GM19328 (cell line): Measurements from ENCODE around the gene YTHDF2.
"Not testable (repeated sequence)": the region's sequence is repeated elsewhere in the genome, so short reads cannot be mapped to it uniquely, and the experiment has no call there.

Experiments used
- ATAC-seq: cut with Tn5 transposase; IDR thresholded peaks from one replicate; pipeline ENCODE4 v1.9.1; 2021; ENCODE audit warnings: mild to moderate bottlenecking, moderate library complexity; ENCODE audit not compliant: unreplicated experiment

YTHDF2 gene

DNA sequence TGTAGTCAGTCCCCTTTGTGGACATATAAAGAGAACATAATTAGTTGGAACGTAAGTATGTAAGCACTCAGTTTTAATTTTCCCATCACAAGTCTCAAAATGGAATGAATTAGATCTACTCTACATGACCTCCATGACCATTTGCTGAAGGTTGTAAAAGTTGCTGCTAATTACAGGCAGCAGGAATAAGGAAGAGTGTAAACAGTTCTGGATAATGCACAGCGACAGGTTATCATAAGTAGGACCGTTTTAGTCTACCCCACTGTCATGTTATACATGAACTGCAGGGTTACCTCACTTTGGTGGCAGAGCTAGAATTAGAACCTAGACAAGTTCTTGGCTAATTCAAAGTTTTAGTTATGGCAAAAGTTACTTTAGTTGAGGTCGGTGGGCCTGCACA lies 21.7 kb downstream of the YTHDF2 start:
- no peak for ATAC-seq

DNA sequence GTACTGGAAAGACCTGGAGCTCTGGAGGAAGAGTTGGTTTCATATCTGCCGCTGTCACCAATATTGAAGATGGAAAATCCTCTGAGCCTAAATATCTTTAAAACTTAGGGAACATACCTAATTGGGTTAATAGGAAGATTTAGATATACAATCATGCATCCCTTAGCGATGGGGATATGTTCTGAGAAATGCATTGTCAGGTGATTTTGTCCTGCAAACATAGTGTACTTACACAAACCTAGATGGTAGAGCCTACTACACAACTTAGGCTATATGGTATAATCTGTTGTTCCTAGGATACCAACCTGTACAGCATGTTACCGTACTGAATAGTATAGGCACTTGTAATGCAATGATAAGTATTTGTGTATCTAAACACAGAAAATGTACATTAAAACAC lies 22.5 kb downstream of the YTHDF2 start:
- no peak for ATAC-seq

DNA sequence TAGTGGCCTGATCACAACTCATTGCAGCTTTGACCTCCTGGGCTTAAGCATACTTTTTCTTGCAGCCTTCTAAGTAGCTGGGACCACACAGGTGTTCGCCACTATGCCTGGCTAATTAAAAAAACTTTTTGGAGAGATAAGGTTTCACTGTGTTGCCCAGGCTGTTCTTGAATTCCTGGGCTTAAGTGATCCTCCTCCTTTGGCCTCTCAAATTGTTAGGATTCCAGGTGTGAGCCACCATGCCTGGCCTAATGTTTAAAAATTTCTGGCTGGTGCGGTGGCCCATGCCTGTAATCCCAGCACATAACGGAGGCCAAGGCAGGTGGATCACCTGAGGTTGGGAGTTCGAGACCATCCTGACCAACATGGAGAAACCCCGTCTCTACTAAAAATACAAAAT lies 24.4 kb downstream of the YTHDF2 start:
- no peak for ATAC-seq

DNA sequence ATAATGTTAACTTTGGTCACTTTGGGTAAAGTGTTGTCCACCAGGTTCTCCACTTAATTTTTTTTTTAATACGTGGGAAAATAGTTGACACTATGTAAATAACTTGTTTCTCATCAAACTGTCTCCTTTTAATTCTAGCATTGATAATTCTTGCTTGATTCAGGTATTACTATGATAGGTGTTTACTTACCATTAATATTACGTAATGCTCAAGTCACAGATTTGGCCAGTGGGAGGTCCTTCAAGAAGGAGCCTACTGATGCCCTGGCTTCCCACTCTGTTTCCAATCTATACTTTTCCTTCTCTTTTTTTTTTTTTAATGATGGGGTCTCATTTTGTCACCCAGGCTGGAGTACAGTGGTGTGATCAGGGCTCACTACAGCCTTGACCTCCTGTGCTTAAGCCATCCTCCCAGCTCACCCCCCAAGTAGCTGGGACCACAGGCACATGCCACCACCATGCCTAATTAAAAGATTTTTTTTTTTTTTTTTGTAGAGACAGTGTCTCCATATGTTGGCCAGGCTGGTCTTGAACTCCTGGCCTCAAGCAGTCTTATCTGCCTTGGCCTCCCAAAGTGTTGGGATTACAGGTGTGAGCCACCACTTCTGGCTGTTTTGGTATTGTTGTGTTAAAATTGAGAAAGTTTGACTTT lies 29.9 kb downstream of the YTHDF2 start:
- no peak for ATAC-seq

DNA sequence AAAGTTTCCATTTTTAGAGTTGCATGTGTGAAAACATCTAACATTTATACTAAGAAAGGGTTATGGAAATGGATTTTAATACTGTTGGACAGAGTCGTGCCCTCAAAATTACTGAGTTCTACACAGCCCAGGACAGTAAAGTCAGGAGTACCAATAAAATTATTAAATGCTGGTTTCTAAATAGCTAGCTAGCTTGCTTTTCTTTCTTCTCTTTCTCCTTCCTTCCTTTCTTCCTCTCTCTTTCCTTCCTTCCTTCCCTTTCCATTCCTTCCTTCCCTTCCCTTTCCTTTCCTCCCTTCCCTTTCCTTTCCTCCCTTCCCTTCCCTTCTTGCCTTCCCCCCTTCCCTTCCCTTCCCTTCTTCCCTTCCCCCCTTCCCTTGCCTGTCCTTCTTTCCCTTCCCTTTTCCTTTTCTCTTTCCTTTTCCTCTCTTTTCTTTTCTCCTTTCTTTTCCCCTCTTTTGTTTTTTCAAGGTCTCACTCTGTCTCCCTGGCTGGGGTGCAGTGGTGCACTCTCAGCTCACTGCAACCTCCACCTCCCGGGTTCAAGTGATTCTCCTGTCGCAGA lies 33.9 kb downstream of the YTHDF2 start:
- ATAC-seq = no peak

DNA sequence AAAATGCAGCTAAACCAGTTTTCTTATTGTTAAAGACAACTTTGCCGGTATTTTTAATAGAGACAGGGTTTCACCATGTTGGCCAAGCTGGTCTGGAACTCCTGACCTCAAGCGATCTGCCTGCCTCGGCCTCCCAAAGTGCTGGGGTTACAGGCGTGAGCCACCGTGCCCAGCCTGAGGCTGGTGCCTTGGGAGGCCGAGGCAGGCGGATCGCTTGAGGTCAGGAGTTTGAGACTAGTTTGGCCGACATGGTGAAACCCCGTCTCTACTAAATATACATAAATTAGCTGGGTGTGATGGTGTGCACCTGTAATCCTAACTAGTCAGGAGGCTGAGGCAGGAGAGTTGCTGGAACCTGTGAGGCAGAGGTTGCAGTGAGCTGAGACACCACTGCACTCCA lies 35.2 kb downstream of the YTHDF2 start:
- ATAC-seq = not testable (repeated sequence)

DNA sequence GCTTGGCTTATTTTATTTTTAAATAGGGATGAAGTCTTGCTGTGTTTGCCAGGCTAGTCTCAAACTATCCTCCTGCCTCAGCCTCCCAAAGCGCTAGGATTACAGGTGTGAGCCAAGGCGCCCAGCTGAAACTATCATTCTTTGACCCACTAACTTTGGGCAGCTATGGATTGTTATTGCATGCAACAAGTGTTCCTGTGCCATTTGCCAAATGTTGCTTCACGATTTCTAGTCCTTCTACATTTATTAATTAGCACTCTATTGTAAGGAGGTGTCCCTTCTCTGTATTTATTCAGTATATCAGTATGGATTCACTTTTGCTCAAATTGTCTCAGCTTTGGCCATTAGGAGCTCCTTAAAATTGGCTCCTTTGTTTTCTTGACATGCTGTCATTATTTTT lies 36.4 kb downstream of the YTHDF2 start:
- ATAC-seq = no peak

DNA sequence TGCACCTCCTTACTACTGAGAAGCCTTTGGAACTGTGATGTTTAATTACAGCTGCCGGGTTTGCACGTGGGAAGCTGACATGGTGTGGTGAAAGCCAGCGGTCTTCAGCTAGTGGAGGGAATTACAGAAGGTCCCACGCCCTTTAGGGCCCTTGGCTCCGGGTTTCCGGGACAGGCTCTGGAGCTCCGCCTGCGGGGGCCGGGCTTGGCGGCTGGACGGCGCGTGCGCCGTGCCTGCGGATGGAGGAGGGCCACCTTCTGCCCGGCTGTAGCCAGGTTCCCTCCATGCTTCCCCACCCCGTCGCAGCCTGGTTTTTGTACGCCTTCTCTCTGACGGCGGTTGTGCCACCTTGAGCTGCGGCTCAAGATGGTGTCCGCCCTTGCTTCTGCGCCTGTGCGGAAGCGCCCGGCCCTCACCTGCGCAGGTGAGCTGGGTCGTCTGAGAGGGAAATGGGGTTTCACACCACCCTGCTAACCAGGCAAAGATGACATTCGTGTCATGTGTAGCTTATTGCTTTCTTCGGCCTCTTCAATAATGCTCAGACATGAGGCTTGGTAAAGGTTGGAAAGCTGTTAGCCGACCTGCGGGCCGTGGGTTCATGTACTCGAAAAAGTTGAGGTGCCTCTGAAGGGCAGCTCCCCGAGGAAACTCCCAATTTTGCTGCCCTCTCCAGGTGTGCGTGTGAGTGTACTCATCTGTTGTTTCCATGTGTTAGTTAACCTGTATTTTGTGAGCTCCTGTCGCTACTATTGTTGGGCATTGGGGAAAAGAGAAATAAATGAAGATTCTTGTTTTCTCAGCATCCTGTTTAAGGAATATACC lies 38.6 kb downstream of the YTHDF2 start:
- no peak for ATAC-seq

DNA sequence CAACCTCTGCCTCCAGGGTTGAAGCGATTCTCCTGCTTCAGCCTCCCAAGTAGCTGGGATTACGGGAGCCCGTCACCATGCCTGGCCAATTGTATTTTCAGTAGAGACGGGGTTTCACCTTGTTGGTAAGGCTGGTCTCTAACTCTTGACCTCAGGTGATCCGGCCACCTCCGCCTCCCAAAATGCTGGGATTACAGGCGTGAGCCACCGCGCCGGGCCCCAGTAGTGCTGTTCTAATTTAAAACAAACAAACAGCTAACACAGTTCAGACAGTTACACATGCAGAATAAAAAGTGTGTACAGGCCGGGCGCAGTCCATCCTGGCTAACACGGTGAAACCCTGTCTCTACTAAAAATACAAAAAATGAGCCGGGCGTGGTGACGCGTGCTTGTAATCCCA lies 39.6 kb downstream of the YTHDF2 start:
- no peak for ATAC-seq

DNA sequence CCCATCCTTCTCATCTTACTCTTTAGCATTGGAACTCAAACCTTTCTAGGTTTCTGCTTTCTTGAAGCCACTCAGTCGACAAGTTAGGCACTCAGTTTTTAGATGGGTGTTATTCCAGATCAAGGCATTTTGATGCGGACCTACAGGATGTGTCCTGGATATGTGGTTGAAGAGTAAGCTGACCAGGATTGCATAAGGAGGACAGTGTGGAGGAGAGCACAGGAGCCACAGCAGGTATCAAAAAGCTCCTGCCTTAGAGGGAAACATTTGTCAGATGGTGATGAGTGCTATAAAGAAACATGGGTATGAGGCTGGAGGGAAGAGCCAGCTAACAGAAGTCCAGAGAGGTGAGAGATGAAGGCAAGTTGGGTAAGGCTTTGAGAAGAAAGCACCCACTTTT lies 41.3 kb downstream of the YTHDF2 start:
- no peak for ATAC-seq

DNA sequence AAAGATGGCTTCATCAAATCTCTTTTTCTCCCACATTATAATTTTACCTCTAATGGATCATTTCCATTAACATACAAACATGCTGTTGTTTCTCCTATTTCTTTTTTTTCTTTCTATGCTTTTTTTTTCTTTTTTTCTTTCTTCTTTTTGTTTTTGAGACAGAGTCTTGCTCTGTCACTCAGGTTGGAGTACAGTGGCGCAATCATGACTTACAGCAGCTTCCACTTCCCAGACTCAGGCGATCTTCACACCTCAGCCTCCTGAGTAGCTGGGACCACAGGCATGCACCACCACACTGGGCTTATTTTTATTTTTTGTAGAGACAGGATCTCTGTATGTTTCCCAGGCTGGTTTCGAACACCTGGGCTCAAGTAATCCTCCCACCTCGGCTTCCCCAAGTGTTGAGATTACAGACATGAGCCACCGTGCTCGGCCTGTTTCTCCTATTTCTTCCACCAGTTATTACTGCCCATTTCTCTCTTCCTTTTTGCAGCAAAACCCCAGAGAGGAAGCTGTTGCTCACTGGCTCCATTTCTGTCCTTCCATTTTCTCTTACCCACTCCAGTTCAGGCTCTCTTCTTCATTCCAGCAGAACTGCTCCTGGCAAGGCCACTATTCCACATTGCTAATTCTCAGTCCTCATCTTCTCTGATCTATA lies 43.1 kb downstream of the YTHDF2 start:
- no peak for ATAC-seq

DNA sequence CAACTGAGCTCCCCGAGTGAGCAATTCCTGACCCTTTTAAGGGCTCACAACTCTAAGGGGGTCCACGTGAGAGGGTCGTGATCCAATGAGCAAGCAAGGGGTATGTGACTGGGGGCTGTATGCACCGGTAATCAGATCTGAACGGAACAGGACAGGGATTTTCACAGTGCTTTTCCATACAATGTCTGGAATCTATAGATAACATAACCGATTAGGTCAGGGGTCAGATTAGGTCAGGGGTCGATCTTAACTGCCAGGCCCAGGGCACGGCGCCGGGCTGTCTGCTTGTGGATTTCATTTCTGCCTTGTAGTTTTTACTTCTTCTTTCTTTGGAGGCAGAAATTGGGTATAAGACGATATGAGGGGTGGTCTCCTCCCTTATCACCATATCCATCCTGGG lies 44.6 kb downstream of the YTHDF2 start:
- no peak for ATAC-seq

DNA sequence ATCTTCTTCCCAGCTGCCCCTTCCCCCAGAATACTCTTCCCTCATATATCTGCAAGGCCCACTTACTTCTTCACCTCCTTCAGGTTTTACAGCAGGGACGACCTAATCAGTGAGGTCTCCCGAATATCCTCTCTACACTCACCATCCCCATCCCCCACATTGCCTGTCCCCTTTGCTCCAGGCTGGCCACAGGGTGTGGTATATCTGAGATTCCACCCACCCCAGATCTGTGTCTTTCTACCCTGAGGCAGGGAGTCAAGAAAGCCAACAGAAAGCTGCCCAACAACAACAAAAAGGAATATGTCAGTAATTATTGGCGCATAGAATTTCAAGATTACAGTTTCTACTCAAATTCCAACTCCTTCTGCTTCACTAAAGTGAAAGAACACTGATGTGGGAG lies 45.3 kb downstream of the YTHDF2 start:
- ATAC-seq = no peak

DNA sequence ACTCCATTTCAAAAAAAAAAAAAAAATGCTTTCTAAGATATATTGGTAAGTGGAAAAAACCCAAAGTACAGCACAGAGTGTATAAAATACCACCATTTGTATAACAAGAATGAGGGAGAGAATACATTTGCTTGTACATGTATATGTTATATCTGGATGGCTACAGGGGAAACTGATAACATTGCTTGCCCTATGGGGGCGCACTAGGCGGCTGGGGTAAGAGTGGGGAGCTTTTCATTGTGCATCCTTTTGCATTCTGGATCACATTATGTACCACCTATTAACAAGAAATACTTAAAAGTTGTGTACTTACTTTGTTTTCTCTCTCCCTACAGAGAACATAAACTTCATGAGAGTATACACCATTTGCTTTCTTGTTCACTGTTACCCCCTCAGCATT lies 46.6 kb downstream of the YTHDF2 start:
- ATAC-seq = no peak

DNA sequence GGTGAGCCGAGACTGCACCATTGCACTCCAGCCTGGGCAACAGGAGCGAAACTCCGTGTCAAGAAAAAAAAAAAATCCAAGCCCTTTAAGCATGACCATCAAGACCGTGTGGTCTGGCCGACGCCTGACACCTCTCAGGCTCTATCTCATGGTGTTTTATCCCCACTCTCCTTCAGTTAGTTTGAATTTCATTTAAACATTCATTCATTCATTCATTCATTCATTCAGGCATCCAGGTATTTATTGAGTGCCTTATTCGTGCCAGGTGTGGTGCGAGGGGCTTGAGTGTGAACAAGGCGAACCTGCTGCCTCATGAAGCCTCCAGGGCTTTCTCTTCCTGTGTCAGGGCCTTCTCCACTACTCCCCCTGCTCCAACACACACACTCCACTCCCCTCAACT lies 52.7 kb downstream of the YTHDF2 start:
- no peak for ATAC-seq

DNA sequence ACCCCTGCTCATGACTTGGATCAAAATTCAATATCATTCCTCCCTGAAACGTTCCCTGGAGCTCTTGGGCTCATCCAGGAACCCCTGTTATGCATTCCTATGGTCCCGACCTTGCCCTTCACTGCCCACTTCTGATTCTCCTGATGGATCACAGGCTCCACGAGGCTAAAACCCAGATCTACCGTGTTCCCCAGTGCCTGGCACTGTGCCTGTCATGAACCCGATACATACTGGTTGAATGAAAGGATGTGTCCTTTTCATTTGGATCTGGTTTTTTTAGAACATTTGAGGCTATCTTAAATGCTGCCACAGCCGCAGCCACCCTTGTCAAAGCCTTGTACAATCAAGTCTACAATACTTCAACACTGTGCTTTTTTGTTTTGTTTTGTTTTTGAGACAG lies 53.1 kb downstream of the YTHDF2 start:
- no peak for ATAC-seq

DNA sequence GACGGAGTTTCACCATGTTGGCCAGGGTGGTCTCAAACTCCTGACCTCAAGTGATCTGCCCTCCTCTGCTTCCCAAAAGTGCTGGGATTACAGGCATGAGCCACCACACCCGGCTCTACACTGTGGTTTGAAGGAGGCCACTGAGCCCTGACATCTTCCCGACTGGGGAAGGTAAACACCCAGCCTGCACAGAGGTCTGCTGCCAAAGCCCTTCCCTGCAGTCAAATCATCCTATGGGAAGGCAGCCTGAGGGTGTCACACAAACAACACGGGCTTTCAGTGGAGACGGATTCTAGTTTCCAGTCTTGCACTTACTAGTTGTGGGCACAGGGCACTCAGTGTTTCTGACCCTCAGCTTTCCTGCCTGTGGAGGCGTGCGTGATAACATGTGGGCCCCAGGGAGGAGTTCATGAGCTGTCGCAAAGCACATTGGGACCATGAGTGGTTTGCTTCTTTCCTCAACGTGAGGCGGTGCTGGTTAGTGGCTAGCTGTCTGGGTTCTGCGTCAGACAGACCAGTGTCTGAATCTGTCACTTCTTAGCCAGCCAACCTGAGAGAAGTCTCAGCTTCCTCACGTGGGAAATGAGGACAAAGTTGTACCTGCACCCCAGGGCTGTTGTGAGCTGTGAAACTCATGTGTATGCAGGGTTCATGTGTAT lies 53.8 kb downstream of the YTHDF2 start:
- ATAC-seq = no peak

DNA sequence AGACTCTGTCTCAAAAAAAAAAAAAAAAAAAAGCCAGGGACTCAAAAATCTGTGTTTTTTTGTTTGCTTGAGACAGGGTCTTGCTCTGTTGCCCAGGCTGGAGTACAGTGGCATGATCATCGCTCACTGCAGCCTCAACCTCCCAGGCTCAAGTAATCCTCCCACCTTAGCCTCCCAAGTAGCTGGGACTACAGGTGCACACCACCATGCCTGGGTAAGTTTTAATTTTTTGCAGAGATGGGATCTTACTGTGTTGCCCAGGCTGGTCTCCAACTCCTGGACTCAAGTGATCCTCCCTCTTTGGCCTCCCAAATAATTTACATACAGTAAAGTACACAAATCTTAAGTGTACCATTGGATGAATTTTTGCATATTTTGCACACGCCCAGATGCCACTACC lies 55.2 kb downstream of the YTHDF2 start:
- ATAC-seq = not testable (repeated sequence)

DNA sequence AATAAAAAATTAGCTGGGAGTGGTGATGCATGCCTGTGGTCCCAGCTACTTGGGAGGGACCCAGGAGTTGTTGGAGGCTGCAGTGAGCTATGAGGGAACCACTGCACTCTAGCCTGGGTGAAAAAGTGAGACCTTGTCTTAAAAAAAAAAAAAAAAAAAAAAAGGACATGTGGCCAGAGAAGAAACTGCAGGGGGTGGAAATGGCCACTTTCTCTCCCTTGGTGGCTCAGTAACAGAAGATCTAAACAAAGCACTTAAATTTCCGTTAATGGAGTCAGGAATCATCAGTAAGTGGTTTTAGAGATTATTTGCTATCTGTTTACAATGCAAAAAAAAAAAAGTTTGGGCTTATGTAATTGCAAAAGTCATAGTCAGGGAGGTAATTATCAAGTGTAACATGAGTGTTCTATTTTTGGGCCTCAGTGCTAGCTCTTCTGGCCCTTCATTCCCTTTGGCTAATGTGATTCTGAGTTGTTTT lies 55.9 kb downstream of the YTHDF2 start:
- ATAC-seq = no peak

DNA sequence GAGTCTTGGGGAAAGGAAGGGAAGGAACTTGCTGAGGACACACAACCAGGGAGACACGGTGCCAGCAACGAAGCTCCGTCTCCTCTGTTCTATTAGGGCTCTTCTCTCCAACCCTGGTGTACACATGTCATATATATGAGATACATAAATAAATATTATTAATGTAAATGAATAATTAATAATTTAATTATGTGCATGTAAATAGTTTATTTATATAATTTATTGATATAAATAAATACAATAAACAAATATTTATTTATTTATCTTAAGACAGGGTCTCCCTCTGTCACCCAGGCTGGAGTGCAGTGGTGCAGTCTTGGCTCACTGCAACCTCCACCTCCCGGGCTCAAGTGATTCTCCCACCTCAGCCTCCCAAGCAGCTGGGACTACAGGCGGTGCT lies 57.8 kb downstream of the YTHDF2 start:
- ATAC-seq = not testable (repeated sequence)
